Dermis microvascular lymphatic vessel endothelial cell (primary cell): ENCODE measurements around the gene ZNF677. TPM values are rescaled to one million over a fixed set of nuclear protein-coding genes. Genes with fewer than 3 reads are reported as not detected.
"Not testable (repeated sequence)": the region's sequence is repeated elsewhere in the genome, so short reads cannot be mapped to it uniquely, and the experiment has no call there.

Experiments
- DNase-seq, 2 donors: peaks; one replicate each; pipeline versions ENCODE4 v3.0.0 to v3.0.0-alpha.2; 2010; ENCODE audit warnings: low read depth in 2 of 2
- total RNA-seq: library from RNA; depleted of rRNA; stranded (reverse); fragments of >200 nt; gene quantifications from 2 replicates; pipeline ENCODE4 v1.2.1, GENCODE V29; 2014

ZNF677 gene
- 10.3 and 12.6 TPM in 2 replicates for total RNA-seq

DNA sequence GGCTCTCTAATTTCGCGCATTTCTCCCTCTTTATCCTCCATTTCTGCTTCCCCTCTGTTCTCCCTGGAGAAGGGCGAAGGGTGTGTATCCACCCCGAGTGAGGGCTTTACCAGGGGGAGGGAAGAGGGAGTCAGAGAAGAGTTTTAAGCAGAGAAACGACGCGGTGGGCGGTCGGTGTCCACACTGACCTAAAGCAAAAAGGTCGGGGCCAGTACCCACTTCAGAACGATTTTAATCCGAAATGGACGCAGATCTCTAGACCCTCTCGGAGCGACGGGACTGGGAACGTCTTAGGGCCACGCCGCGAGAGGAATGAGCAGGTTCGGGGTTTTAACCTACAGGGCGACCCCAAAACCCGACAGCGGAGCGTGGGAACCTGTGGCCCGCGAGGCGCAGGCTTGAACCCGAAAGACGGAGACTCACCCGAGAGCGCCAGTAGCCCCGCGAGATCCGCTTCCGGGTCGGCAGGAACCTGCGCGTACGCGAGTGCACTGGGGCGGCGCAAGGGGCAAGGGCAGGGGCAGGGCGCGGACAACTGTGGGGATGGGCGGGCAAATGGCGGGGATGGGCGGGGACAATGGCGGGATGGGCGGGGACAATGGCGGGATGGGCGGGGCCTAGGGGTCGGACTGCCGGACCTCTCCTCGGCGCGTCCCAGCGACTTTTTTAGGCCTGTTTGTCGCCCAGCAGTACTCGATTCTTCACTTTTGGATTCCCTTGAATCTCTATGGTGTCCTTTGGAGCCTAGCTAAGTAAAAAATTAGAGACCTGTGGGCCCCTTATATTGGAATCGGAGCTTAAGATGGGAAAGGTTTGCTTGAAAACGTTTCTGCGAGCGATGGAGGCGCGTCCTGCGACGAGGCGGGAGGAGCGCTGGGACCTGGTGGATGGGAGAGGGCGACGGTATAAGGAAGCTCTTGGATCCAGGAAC, at the start of gene ZNF677:
Gene ZNF677, minus strand, starts transcription at position 463 of the 931 bp plus-strand sequence. CDS start 3,323 bp downstream, outside the sequence.
- peak; percentile 72 to 85 for DNase-seq

DNA sequence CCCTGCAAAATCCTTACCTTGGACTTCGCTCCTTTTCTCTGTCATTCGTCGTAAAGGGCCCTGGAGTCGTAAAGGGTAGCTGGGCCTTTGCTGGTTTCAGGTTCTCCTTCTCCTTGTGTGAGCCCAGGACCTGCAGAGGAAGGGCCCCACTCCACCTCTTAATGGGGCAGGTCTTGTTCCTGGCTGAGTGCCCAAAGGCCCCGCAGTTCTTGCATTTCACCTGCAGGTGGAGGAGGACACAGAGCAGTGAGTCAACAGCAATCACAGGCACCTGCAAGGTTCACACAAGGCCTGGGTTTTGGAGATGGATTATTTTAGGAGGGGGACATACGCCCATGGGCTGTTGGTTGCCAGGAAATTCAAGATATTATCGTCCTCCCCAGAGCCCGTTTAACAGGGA, 46.7 kb upstream of the ZNF677 start:
- DNase-seq, result not testable (repeated sequence)

DNA sequence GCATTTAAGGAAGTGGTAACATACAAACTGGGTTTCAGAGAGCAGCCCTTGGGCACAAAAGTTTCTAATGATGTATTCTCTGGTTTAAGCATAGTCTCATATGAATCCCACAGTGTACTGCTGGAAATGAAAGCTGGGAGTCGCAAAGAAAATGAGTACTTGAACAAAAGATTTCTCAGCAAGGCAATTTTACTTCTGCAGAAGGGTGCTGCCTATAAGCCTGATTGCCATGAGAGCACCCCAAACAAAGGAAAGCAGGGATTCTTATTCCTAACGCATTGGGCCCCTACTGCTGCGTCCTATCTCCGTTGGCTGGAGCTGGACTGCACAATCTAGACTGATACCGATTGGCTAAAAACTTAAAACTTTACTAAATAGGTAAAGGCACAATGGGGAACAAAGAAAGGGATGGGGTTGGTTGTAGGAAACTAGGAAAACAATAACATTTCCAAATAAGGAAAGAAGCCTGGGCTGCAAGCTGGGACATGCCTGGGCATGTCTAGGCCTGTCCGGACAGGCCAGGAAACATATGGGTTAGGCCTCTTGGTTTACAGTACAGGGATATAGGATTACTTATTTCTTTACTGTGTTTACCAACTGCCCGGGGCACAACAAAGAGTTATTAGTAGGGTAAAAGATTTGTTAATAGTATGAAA, 40.2 kb upstream of the ZNF677 start:
- no peak for DNase-seq

DNA sequence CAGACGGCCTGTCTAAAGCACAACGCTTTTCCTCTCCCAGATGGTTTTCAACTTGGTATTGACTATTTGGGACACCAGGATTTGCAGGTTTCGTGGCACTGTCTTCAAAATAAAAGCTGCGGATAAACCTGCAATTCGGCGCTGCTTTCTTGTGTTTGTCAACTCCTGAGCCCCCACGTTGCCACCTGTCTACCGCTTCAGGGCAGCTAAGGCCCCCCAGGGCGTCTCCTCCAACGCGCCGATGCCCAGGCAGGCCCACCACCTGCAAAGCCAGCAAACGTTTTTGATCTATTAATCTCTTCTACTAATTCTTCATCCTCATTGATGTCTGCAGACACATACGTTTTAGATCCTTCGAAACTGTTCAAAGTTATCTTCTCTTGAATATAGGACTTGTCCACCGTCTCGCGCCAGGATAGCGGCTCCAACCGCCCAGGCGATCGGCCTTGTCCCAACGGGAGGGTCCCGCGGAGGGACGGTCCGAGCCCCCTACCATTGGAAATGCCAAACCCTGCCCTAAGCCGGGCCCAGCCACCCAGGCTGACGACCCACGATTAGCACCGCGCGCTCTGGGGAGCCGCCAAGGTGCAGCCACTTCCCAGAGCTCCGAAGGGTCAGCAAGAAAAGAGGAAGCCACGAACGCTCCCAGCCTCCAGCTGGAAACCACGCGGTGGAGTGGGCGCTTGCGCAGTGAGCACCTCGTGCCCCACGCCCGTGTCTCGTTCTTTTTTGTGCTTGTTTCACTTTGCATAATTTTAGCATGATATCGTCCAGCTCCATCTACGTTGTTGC, 36.3 kb upstream of the ZNF677 start:
- no peak for DNase-seq

DNA sequence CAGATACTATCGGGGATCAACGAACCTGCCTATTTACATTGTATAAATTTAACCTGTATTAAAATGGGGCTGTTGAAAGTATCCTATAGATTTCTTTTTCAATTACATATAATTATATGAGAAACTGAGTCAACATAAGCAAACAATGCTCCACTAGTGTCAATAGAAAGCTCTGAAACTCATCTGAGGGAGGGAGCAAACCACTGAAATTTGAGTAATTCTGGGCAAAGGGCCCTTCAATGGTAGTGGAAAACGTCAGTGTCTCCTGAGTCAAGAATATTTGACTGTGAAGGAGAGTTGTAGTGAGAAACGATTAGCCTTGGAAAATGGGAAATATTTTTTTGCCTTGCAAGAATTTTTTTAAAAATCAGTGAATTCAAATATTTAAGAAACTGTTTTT, 30.4 kb upstream of the ZNF677 start:
- no peak for DNase-seq

DNA sequence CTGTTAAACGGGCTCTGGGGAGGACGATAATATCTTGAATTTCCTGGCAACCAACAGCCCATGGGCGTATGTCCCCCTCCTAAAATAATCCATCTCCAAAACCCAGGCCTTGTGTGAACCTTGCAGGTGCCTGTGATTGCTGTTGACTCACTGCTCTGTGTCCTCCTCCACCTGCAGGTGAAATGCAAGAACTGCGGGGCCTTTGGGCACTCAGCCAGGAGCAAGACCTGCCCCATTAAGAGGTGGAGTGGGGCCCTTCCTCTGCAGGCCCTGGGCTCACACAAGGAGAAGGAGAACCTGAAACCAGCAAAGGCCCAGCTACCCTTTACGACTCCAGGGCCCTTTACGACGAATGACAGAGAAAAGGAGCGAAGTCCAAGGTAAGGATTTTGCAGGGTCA, 27.3 kb upstream of the ZNF677 start:
- not testable (repeated sequence) for DNase-seq

DNA sequence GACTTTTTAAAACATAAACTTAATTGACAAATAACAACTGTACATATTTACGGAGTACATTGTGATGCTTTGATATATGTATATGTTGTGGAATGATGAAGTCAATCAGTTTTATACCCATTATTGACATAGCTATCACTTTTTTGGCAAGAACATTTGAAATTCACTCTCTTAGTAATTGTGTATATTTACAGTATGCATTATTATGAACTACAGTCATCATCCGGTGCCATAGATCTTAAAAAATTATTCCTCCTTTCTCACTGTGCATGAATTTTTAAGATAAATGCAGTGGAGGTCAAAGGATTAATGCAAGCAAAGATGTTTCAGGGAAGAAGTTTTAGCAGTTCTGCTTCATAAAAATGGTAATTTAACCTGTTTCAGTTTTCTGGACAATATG, 20.8 kb upstream of the ZNF677 start:
- no peak for DNase-seq

DNA sequence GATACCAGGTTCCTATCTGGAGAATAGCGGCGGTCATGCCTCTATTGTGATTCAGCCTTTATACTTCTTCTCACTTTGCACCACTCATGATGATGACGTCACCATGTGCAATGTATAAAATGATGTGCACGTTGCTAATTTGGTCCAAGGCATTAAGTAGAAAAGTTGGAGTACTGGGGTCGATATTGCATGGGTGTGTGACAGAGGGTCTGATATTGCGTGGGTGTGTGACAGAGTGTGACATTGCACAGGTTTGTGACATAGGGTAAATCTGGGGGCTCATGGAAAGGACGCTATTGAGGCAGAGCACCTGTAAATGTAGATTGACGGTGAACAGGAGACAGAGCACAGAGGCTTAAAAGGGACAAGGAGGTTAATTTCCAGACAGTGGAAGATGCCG, 17.4 kb upstream of the ZNF677 start:
- DNase-seq, result no peak

DNA sequence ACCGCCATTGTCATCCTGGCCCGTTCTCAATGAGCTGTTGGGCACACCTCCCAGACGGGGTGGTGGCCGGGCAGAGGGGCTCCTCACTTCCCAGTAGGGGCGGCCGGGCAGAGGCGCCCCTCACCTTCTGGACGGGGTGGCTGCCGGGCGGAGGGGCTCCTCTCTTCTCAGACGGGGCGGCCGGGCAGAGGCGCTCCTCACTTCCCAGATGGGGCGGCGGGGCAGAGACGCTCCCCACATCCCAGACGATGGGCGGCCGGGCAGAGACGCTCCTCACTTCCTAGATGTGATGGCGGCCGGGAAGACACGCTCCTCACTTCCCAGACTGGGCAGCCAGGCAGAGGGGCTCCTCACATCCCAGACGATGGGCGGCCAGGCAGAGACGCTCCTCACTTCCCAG, 15.2 kb upstream of the ZNF677 start:
- DNase-seq, result not testable (repeated sequence)

DNA sequence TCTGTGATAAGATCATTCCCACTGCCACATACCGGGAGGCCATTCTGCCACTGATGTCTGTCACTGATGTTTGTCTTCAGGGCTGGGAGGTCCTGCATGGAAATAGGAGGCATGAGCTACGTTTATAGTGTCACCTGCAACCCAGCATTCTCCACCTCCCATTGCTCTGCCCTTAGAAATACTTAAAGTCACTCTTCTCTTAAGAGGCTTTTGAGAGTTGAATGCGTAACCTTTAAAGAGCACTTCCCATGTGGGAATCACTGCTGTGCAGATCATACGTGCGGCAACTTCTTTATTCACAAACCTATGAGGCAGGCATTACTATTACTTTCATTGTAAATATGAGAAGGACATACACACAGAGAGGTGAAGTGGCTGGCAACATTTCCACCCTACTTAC, 12.9 kb upstream of the ZNF677 start, which contains the start of gene VN1R4:
Gene VN1R4, minus strand, starts transcription at position 101 of the 400 bp plus-strand sequence. Its CDS starts 58 bp downstream, at position 43.
- DNase-seq, result not testable (repeated sequence)

DNA sequence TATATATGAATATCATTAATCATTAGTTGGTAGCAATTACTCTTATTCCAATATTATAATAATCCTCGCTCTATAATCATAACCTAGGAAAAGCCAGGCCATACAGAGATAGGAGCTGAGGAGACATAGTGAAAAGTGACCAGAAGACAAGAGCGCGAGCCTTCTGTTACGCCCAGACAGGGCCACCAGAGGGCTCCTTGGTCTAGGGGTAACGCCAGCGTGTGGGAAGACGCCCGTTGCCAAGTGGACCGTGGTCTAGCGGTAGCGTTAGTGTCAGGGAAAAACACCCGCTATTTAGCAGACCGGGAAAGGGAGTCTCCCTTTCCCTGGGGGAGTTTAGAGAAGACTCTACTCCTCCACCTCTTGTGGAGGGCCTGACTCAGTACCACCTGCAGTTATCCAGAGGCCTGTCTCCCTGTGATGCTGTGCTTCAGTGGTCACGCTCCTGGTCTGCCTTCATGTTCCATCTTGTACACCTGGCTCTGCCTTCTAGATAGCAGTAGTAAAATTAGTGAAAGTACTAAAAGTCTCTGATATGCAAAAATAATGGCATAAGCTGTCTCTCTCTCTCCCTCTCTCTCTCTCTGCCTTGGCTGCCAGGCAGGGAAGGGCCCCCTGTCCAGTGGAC, 3.2 kb upstream of the ZNF677 start, which contains the start of gene VN1R2:
Gene VN1R2, plus strand, starts transcription at position 578 of the 628 bp plus-strand sequence. CDS start 84 bp downstream, outside the sequence.
- not testable (repeated sequence) for DNase-seq

DNA sequence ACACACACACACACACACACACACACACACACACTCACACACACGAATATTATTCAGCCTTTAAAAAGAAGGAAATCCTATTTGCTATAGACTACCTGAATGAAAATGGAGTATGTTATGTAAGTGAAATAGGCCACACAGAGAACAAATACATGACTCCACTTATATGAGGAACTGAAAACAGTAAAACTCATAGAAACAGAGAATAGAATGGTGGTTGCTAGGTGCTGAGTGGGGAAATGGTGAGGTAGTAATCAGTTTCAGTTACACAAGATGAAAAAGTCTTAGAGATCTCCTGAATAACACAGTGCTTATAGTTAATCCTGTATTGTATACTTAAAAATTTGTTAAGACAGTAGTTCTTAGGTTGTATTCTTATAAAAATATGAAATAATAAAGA, 8.2 kb downstream of the ZNF677 start:
- no peak for DNase-seq

DNA sequence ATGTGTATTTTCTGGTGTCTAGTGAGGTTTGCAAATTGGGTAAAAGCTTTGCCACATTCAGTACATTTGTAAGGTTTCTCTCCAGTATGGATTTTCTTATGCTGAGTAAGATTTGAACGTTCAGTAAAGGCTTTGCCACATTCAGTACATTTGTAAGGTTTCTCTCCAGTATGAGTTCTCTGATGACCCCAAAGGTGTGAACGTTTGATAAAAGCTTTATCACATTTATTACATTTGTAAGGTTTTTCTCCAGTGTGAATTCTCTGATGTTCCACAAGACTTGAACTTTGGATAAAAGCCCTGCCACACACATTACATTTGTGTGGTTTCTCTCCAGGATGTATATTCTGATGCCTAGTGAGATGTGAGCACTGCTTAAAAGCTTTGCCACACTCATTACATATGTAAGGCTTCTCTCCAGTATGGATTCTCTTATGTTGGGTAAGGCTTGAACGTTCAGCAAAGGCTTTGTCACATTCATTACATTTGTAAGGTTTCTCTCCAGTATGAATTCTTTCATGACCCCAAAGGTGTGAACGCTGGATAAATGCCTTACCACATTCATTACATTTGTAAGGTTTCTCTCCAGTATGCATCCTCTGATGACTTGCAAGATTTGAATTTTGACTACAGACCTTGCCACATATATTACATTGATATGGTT, 17.4 kb downstream of the ZNF677 start:
- no peak for DNase-seq

DNA sequence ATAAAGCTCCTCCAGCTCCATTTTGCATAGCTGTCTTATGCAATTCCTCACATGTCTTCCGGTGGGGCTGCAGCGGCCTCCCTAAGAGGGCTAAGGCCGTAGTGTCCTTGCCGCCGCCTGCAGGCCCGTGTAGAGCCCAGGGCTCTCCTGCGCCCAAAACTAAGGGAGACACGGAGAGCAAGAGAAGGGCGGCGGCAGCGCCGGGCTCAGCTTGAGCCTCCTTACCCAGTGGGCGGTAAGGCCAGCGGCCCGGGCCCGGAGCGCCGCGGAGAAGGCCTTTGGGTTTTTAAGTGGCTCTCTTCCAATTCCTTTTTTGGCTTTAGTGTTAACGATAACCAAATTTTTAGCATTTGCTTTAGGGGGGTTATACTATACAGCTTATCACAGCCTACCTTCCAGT, 30.1 kb downstream of the ZNF677 start:
- DNase-seq, result no peak

DNA sequence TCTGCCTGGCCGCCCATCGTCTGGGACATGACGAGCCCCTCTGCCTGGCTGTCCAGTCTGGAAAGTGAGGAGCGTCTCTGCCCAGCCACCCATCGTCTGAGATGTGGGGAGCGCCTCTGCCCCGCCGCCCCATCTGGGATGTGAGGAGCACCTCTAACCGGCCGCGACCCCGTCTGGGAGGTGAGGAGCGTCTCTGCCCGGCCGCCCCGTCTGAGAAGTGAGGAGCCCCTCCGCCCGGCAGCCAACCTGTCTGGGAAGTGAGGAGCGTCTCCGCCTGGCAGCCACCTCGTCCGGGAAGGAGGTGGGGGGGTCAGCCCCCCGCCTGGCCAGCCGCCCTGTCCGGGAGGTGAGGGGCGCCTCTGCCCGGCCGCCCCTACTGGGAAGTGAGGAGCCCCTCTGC, 32.0 kb downstream of the ZNF677 start:
- DNase-seq, result not testable (repeated sequence)

DNA sequence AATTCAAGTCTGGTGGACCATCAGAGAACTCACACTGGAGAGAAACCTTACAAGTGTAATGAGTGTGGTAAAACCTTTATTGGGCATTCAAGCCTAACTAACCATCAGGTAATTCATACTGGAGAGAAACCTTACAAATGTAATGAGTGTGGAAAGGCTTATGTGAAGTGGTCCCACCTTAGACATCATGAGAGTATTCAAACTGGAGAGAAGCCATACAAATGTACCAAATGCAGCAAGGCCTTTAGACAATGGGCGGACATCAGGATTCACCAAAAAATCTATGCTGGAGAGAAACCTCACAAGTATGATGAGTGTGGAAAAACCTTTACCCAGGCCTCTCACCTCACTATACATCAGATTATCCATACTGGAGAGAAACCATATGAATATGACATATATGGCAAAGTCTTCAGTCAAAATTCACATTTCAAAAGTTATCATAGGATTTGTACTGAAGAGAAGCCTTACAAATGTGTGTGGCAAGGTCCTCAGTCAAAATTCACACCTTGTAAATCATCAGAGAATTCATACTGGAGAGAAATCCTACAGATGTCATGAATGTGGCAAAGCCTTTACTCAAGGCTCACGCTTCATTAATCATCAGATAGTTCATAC, 41.9 kb downstream of the ZNF677 start:
- no peak for DNase-seq

DNA sequence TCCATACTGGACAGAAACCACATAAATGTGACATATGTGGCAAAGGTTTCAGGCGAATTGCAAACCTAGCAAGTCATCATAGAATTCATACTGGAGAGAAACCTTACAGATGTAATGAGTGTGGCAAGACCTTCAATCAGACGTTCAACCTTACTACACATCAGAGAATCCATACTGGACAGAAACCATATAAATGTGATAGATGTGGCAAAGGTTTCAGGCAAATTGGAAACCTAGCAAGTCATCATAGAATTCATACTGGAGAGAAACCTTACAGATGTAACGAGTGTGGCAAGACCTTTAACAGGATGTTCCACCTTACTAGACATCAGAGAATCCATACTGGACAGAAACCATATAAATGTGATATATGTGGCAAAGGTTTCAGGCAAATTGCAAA, 43.1 kb downstream of the ZNF677 start:
- DNase-seq, result not testable (repeated sequence)

DNA sequence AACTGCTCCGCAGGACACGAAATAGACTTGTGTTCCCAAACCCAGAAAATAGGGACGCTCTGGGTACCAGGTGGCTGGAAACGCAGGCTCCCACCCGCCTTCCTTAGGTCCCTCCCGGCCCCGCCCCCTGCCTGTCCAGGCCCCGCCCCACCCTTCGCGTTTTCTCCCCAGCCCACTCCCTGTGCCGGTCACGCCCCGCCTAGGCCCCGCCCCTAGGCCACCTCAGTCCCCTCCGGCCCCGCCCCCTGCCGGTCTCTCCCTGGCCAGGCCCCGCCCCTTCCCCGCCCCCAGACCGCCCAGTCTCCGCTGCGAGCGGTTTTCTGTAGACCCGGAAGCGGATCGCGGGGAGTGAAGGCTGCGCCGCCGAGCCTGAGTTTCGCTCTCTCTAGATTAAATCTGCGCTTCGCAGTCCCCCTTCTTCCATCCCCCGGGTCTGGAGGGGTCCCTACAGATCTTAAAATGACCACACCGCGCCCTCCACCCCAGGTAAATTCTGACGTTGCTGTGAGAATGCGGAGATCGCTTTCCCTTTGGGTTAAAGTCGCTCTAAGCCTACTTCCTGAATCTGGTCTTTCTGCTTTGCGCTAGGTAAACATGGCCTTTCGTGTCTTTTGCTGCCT, 57.8 kb downstream of the ZNF677 start:
- DNase-seq, result peak; percentile 78 to 94

DNA sequence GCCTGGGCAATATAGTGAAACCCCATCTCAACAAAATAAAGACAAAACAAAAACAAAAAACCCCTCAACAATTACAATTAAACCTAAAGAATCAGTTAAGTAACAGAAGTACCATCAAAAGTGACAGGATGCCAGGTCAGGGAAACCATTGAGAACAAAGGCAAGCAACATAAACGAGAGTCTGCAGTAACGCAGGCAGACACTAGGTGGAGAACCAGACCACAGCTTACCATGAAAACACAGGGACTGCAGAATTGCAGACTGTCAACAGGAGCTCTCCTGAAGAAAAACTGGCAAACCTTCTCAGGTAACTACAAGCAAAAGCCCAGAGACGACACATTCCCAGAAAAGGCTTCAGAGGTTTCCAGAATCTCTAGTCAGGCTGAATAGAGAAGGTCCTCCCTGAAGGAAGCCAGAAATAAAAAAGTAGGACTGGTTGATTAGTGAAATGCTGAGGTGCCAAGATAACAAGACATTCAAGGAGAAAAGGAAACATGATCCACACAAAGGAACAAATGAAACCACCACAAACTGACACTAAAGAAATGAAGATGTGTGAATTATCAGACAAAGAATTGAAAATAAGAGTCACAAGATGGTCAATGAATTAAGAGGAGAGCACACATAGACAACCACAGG, 59.3 kb downstream of the ZNF677 start:
- DNase-seq, result peak; percentile 81 to 90
